Immature natural killer cell (primary cell): Measurements from ENCODE around the gene TMEM205. TPM values are rescaled to one million over a fixed set of nuclear protein-coding genes. Genes with fewer than 3 reads are reported as not detected.
"Not testable (repeated sequence)": the region's sequence is repeated elsewhere in the genome, so short reads cannot be mapped to it uniquely, and the experiment has no call there.

Experiments used
- DNase-seq, 3 donors: peaks; one replicate each; pipeline ENCODE4 v3.0.0; 2022; ENCODE audit warnings: mixed read lengths in 1 of 3
- H3K27ac Mint-ChIP-seq, 6 donors: one replicate each; pipeline ENCODE4 v1.8.0; 2020; ENCODE audit warnings: mixed read lengths in 6 of 6, mild to moderate bottlenecking in 5 of 6, inconsistent platforms in 4 of 6, moderate library complexity in 3 of 6
- H3K27me3 Mint-ChIP-seq, 3 donors: one replicate each; pipeline ENCODE4 v1.8.0; 2020 to 2021; ENCODE audit warnings: low read depth in 3 of 3, mild to moderate bottlenecking in 3 of 3, mixed read lengths in 3 of 3, moderate library complexity in 3 of 3, inconsistent platforms in 1 of 3
- H3K36me3 Mint-ChIP-seq, 3 donors: one replicate each; pipeline ENCODE4 v1.8.0; 2020; ENCODE audit warnings: mixed read lengths in 3 of 3, inconsistent platforms in 2 of 3, mild to moderate bottlenecking in 2 of 3
- H3K4me1 Mint-ChIP-seq, 2 donors: one replicate each; pipeline ENCODE4 v1.8.0; 2020; ENCODE audit warnings: inconsistent platforms in 2 of 2, mild to moderate bottlenecking in 2 of 2, mixed read lengths in 2 of 2, moderate library complexity in 1 of 2
- H3K4me3 Mint-ChIP-seq, 5 donors: one replicate each; pipeline ENCODE4 v1.8.0; 2020; ENCODE audit warnings: mild to moderate bottlenecking in 5 of 5, mixed read lengths in 5 of 5, inconsistent platforms in 3 of 5, moderate library complexity in 3 of 5
- H3K9me3 Mint-ChIP-seq, 6 donors: one replicate each; pipeline ENCODE4 v1.8.0; 2020; ENCODE audit warnings: mild to moderate bottlenecking in 6 of 6, mixed read lengths in 6 of 6, inconsistent platforms in 4 of 6, moderate library complexity in 3 of 6
- polyA plus RNA-seq, 3 donors: library from polyadenylated mRNA; unstranded; fragments of 300-500 nt; fragmentation: Illumina TruSeq; gene quantifications; one replicate each; pipeline ENCODE4 v1.2.3, GENCODE V29; 2021

The TMEM205 gene
- 10 to 100 TPM; 73.3 to 91.2 (median 81.4) TPM for polyA plus RNA-seq

GRCh38 chr19:11346104-11346940, at the start of gene TMEM205, which contains the start of gene CCDC159:
TMEM205 (minus strand) TSS chr19:11346268; CDS start chr19:11345619, 649 bp downstream.
CCDC159 (plus strand) TSS chr19:11346519; CDS start chr19:11346607, 88 bp downstream.
- H3K27me3 Mint-ChIP-seq: peaks cover 6 to 8% (median 8%) of the 10 kb centered on the region in 3 donors
- H3K9me3 Mint-ChIP-seq: peaks cover 0 to 6% (median 0%) of the 10 kb centered on the region in 6 donors
- H3K36me3 Mint-ChIP-seq: peaks cover 7 to 9% (median 9%) of the 10 kb centered on the region in 3 donors
- peaks cover 28% of the 10 kb centered on the region in 2 donors for H3K4me1 Mint-ChIP-seq
- peak; percentile 98 for DNase-seq
- peak within 1 kb of the TSS; percentile 98 to 99 (median 98) for H3K4me3 Mint-ChIP-seq
- H3K27ac Mint-ChIP-seq: peak within 1 kb of the TSS; percentile 91 to 98 (median 93)

DNA sequence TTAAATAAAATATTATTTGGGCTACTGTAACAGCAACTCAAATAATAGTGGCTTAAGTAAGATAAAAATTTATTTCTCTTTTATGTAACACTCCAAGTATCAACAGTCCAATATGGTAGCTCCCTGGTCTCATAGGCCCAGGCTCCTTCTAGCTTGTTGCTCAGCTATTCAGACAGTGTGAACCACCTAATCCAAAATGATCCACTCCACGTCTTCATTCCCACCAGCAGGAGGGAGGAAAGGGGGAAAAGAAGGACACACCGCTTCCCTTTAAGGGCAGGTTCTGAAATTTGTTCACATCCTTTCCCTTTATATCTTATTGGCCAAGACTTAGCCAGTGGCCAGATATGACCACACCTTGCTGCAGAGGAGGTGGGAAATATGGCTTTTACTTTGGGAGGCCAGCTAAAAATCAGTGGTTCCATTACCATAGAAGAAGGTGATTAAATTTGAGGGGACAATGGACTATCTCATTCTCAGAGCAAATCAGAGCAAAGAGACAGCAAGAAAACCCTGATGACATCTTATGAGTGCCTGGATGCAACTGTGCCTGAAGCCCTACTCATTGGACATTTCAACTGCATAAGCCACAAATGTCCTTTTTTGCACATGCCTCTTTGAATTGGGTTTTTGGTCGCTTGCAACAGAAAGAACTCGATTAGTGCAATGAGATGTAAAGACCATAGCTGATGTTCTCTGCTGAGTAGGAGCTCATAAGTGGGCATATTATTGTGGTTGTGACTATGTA, 45.0 kb upstream of the TMEM205 start:
- Mint-ChIP-seq H3K4me1 (peaks cover 0 to 2% of the 10 kb centered on the region in 2 donors), H3K9me3 (peaks cover 0 to 3% (median 0%) of the 10 kb centered on the region in 6 donors), H3K27ac (no peak overlapping the region), H3K4me3 (no peak overlapping the region), H3K27me3 (peaks cover 0 to 7% (median 0%) of the 10 kb centered on the region in 3 donors), H3K36me3 (peaks cover 0 to 3% (median 0%) of the 10 kb centered on the region in 3 donors)
- DNase-seq: no peak

- Mint-ChIP-seq H3K27me3 (peaks cover 0 to 7% (median under 1%) of the 10 kb centered on the region in 3 donors), H3K4me1 (peaks cover 0 to 2% of the 10 kb centered on the region in 2 donors), H3K4me3 (no peak overlapping the region), H3K36me3 (peaks cover 0 to 2% (median 0%) of the 10 kb centered on the region in 3 donors), H3K27ac (peak overlapping the region in 1 of 6 donors; percentile 56), H3K9me3 (peaks cover 0 to 3% (median 0%) of the 10 kb centered on the region in 6 donors)
- DNase-seq: no peak
Observed at GRCh38 chr19:11390359-11390758, 44.3 kb upstream of the TMEM205 start.

DNA sequence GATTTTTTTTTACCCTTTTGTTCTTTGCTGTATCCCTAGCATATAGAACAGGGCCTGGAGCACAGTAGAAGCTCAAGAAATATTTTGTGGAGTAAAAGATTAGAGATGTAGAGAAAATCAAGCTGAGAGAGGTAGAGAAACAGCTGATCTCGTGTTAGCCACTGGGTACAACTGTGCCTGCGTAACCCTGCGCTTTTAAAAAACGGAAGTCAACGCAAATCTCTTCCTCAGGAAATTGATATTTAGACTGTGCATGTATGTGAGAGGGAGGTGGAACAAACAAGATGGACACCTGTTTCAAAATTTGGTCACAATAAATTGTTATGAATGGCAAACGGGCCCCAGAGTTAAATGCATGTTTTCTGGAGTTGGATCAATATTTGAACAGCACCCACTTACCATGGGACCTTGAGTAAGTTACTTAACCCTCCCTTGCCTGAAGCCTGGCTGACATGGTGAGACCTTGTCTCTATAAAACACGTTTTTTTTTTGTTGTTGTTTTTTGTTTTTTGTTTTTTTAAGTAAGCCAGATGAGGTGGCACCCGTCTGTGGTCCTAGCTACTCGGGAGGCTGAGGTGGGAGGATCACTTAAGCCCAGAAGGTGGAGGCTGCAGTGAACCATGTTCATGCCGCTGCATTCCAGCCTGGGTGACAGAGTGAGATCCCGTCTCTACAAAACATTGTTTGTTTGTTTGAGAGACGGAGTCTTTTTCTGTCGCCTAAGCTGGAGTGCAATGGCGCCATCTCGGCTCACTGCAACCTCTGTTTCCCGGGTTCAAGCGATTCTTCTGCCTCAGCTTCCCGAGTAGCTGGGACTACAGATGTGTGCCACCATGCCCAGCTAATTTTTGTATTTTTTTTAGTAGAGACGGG, 41.3 kb upstream of the TMEM205 start:
- peaks cover 0 to 3% (median 0%) of the 10 kb centered on the region in 6 donors for H3K9me3 Mint-ChIP-seq
- H3K27ac Mint-ChIP-seq: no peak overlapping the region
- no peaks in the 10 kb centered on the region for H3K36me3 Mint-ChIP-seq
- no peak overlapping the region for H3K4me3 Mint-ChIP-seq
- H3K4me1 Mint-ChIP-seq: peaks cover 7 to 8% of the 10 kb centered on the region in 2 donors
- H3K27me3 Mint-ChIP-seq: peaks cover 2 to 9% (median 7%) of the 10 kb centered on the region in 3 donors
- no peak for DNase-seq

DNA sequence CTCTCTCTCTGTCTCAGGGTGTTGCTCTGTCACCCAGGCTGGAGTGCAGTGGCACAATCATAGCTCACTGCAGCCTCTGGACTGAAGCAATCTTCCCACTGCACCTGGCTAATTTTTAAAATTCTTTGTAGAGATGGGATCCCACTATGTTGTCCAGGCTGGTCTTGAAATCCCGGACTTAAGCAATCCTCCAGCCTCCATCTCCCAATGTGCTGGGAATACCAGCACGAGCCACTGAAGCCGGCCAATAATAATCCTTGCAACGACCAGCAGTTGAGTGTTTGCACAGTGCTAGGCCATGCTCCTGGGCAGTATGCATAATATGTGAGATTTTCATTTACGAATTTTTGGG, 38.7 kb upstream of the TMEM205 start:
- Mint-ChIP-seq H3K36me3 (no peaks in the 10 kb centered on the region), H3K4me1 (peaks cover 28 to 29% of the 10 kb centered on the region in 2 donors), H3K4me3 (no peak overlapping the region), H3K27ac (no peak overlapping the region), H3K9me3 (no peaks in the 10 kb centered on the region), H3K27me3 (peaks cover 11 to 25% (median 20%) of the 10 kb centered on the region in 3 donors)
- DNase-seq: no peak

DNA sequence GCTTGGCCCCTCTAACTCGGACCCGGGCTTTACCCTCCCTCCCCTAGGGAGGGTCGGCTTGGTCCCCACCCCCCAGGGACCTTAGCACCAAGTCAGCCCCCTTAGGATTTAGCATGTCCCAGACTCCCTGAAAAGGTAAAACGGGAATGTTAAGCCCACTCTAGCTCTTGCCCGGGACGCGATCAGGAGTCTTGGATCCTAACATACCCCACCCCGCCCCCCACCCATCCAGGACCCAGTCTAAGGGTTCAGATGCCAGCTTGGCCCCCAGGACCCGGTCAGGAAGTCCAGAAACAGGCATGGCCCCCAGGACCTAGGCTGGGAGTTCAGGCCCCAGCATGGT, 37.6 kb upstream of the TMEM205 start:
- Mint-ChIP-seq H3K4me3 (no peak overlapping the region), H3K9me3 (no peaks in the 10 kb centered on the region), H3K27me3 (peaks cover 11 to 25% (median 20%) of the 10 kb centered on the region in 3 donors), H3K4me1 (peaks cover 28 to 29% of the 10 kb centered on the region in 2 donors), H3K27ac (no peak overlapping the region), H3K36me3 (no peaks in the 10 kb centered on the region)
- no peak for DNase-seq

DNA sequence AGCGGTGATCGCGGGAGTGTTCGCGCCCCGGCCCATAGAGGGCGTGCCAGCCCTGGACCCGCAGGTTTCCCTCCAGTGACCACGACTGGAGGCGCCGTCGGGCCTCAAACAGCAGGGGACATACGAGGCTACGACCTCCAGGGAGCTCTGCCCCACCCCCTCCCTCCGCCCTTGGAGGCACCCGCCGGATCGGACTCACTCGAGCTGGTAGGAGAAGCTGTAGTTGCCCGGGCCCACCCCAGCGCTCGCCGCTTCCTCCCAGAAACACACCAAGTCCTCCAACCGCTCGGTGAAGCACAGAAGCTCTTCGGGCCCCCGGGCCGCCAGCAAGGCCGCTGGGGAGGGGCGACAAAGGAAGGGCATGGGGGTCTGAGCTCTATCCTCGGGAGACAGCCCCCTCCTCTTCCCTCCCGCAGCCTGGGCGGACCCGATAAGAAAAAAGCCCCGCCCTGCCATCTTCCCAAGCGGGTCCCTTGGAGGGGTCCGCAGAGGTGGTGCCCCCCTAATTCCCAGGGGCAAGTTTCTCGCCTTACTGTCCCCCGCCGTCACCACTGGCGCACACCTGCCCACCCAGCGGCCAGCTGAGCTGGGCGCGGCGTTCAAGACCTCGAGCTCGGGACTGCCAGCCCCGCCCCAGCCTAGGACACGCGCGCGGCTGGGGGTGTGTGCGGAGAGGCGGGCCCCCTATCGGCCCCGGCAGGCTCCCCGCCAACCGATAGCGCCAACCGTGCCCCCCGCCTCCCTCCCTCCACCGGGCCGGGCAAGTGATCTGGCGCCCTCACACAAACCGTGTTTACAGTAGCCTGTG, 37.0 kb upstream of the TMEM205 start:
- Mint-ChIP-seq H3K4me1 (peaks cover 28 to 29% of the 10 kb centered on the region in 2 donors), H3K27me3 (peaks cover 11 to 25% (median 20%) of the 10 kb centered on the region in 3 donors), H3K9me3 (no peaks in the 10 kb centered on the region), H3K36me3 (no peaks in the 10 kb centered on the region), H3K4me3 (peak overlapping the region; percentile 56 to 72 (median 65)), H3K27ac (peak overlapping the region in 4 of 6 donors; percentile 85 to 100 (median 88))
- peak; percentile 39 to 52 (median 42) for DNase-seq

GRCh38 chr19:11380653-11381537, 34.8 kb upstream of the TMEM205 start:
- H3K9me3 Mint-ChIP-seq: no peaks in the 10 kb centered on the region
- peaks cover 28 to 38% of the 10 kb centered on the region in 2 donors for H3K4me1 Mint-ChIP-seq
- H3K27me3 Mint-ChIP-seq: peaks cover 9 to 25% (median 20%) of the 10 kb centered on the region in 3 donors
- peak; percentile 96 for DNase-seq
- H3K27ac Mint-ChIP-seq: peak overlapping the region; percentile 95 to 100 (median 96)
- peaks cover 4% of the 10 kb centered on the region in 3 donors for H3K36me3 Mint-ChIP-seq
- peak overlapping the region; percentile 84 to 99 (median 97) for H3K4me3 Mint-ChIP-seq

GRCh38 chr19:11379857-11380350, 33.8 kb upstream of the TMEM205 start:
- Mint-ChIP-seq H3K4me1 (peaks cover 28 to 38% of the 10 kb centered on the region in 2 donors), H3K27ac (peak overlapping the region; percentile 95 to 100 (median 96)), H3K9me3 (no peaks in the 10 kb centered on the region)

DNA sequence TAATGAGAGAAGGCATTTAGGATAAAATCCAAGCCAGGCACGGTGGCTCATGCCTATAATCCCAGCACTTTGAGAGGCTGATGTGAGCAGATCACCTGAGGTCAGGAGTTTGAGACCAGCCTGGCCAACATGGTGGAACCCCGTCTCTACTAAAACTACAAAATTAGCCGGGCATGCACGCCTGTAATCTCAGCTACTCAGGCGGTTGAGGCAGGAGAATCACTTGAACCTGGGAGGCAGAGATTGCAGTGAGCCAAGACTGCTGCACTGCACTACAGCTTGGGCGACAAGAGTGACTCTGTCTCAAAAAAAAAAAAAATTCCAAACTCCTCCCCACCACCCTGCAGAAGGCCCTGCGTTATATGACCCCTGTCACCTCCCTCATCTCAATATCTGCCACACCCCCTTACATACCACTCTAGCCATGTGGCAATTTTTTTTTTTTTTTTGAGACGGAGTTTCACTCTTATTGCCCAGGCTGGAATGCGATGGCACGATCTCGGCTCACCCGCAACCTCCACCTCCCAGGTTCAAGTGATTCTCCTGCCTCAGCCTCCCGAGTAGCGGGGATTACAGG, 33.3 kb upstream of the TMEM205 start:
- Mint-ChIP-seq H3K27me3 (peaks cover 9 to 25% (median 16%) of the 10 kb centered on the region in 3 donors), H3K27ac (peak overlapping the region in 1 of 6 donors; percentile 95), H3K4me1 (peaks cover 28 to 38% of the 10 kb centered on the region in 2 donors)
- H3K36me3 Mint-ChIP-seq, DNase-seq, H3K9me3 Mint-ChIP-seq, H3K4me3 Mint-ChIP-seq: not testable (repeated sequence)

More at GRCh38 chr19:11379857-11380350, 33.8 kb upstream of the TMEM205 start:
- H3K4me3 Mint-ChIP-seq: peak overlapping the region; percentile 84 to 99 (median 97)
- DNase-seq: no peak
- H3K36me3 Mint-ChIP-seq: peaks cover 4% of the 10 kb centered on the region in 3 donors
- peaks cover 9 to 25% (median 18%) of the 10 kb centered on the region in 3 donors for H3K27me3 Mint-ChIP-seq
